H1 (cell line): ENCODE measurements around the gene IL20RB. TPM values are rescaled to one million over a fixed set of nuclear protein-coding genes. Genes with fewer than 3 reads are reported as not detected.

Experiments
- CTCF ChIA-PET: fragments of 300-600 bp; sonication (Branson Sonifier 250); formaldehyde crosslinking; loops from one replicate; lab custom pipeline; 2021; ENCODE audit not compliant: partially characterized antibody; lab: Charles Lee
- POLR2A ChIA-PET: fragments of 300-600 bp; sonication (Branson Sonifier 250); formaldehyde crosslinking; loops from one replicate; lab custom pipeline; 2021; ENCODE audit warnings: inconsistent platforms; ENCODE audit not compliant: partially characterized antibody; lab: Charles Lee
- DNase-seq, 2 experiments: peaks; one replicate each; pipeline versions ENCODE4 v3.0.0 to v3.0.0-alpha.2; 2010 to 2022; ENCODE audit warnings: low spot score in 2 of 2, low read depth in 1 of 2, mixed read lengths in 1 of 2
- FAIRE-seq: peaks from 2 replicates; lab custom pipeline; 2011; peaks lifted over from hg19 to GRCh38; lab: Jason Lieb, UNC
- H2AFZ ChIP-seq: 2 replicates; pipeline ENCODE4 v1.8.1; 2012; ENCODE audit warnings: low read length, inconsistent platforms
- H2AK5ac ChIP-seq: 2 replicates; pipeline ENCODE4 v1.6.1; 2013; ENCODE audit warnings: low read depth, low read length
- H2BK120ac ChIP-seq: replicated peaks from 2 replicates; pipeline ENCODE3; 2013; ENCODE audit warnings: low read depth, low read length, inconsistent platforms
- H2BK12ac ChIP-seq: 2 replicates; pipeline ENCODE4 v1.6.1; 2013; ENCODE audit warnings: low read depth, low read length
- H2BK15ac ChIP-seq: 2 replicates; pipeline ENCODE4 v1.6.1; 2013; ENCODE audit warnings: low read length
- H2BK20ac ChIP-seq: 2 replicates; pipeline ENCODE4 v1.6.1; 2013; ENCODE audit warnings: low read length
- H2BK5ac ChIP-seq: 2 replicates; pipeline ENCODE4 v1.6.1; 2013; ENCODE audit warnings: low read depth, low read length
- H3K14ac ChIP-seq: 2 replicates; pipeline ENCODE4 v1.6.1; 2013; ENCODE audit warnings: inconsistent platforms; ENCODE audit not compliant: insufficient read length
- H3K18ac ChIP-seq: 2 replicates; pipeline ENCODE4 v1.6.1; 2013; ENCODE audit warnings: low read length; ENCODE audit errors: extremely low read depth
- H3K23ac ChIP-seq: 2 replicates; pipeline ENCODE4 v1.6.1; 2013; ENCODE audit warnings: inconsistent platforms; ENCODE audit not compliant: insufficient read length
- H3K23me2 ChIP-seq: 2 replicates; pipeline ENCODE4 v1.6.1; 2013; ENCODE audit warnings: low read depth, low read length
- H3K27ac ChIP-seq: 2 replicates; pipeline ENCODE4 v1.6.1; 2011; ENCODE audit warnings: low read depth, low read length, inconsistent platforms
- H3K27me3 ChIP-seq, 4 experiments: replicated peaks in 1 of 4; 1 replicate in 1 of 4; 2 replicates in 3 of 4; pipeline versions ENCODE4 v1.6.1 to v1.8.1; 2011 to 2013; ENCODE audit warnings: low read length in 3 of 4, mild to moderate bottlenecking in 3 of 4, inconsistent platforms in 2 of 4, mixed read lengths in 2 of 4, moderate library complexity in 1 of 4; ENCODE audit not compliant: control insufficient read depth in 3 of 4, insufficient read depth in 3 of 4; ENCODE audit errors: extremely low read depth in 1 of 4
- H3K36me3 ChIP-seq, 4 experiments: 2 replicates each; pipeline versions ENCODE4 v1.6.1 to v1.8.1; 2011 to 2013; ENCODE audit warnings: mild to moderate bottlenecking in 4 of 4, low read length in 3 of 4, moderate library complexity in 2 of 4, control low read depth in 1 of 4, inconsistent platforms in 1 of 4; ENCODE audit not compliant: insufficient read depth in 4 of 4, control insufficient read depth in 2 of 4
- H3K4ac ChIP-seq: replicated peaks from 2 replicates; pipeline ENCODE3; 2013; ENCODE audit warnings: low read length, low read depth, mixed read lengths, inconsistent platforms; ENCODE audit not compliant: insufficient read length
- H3K4me1 ChIP-seq, 4 experiments: replicated peaks in 1 of 4; 1 replicate in 1 of 4; 2 replicates in 3 of 4; pipeline versions ENCODE4 v1.6.1 to v1.8.1; 2011 to 2013; ENCODE audit warnings: low read length in 3 of 4, inconsistent platforms in 2 of 4, mixed read lengths in 1 of 4; ENCODE audit not compliant: insufficient read depth in 4 of 4, control insufficient read depth in 3 of 4
- H3K4me2 ChIP-seq, 2 experiments: 2 replicates each; pipeline versions ENCODE4 v1.6.1 to v1.8.1; 2011 to 2013; ENCODE audit warnings: low read depth in 2 of 2, low read length in 2 of 2, control low read depth in 1 of 2, inconsistent platforms in 1 of 2, mild to moderate bottlenecking in 1 of 2; ENCODE audit not compliant: insufficient read depth in 1 of 2
- H3K4me3 ChIP-seq, 4 experiments: fragments of 200-600, 300-600 bp in 1 of 4; sonication (generic), shearing (Covaris generic), sonication (Bioruptor Twin) in 1 of 4; 2 replicates each; pipeline versions ENCODE4 v1.5.1 to v1.8.1; 2011 to 2016; ENCODE audit warnings: low read length in 4 of 4, low read depth in 3 of 4, control low read depth in 2 of 4, inconsistent platforms in 2 of 4, mild to moderate bottlenecking in 2 of 4, mixed read lengths in 1 of 4, moderate library complexity in 1 of 4; ENCODE audit not compliant: insufficient read depth in 2 of 4; ENCODE audit errors: extremely low read depth in 1 of 4
- H3K56ac ChIP-seq: replicated peaks from 2 replicates; pipeline ENCODE3; 2013; ENCODE audit warnings: low read depth, mild to moderate bottlenecking, mixed read lengths, low read length, inconsistent platforms; ENCODE audit not compliant: insufficient read length
- H3K79me1 ChIP-seq: 2 replicates; pipeline ENCODE4 v1.6.1; 2013; ENCODE audit warnings: low read depth, low read length, control low read depth
- H3K79me2 ChIP-seq, 2 experiments: 2 replicates each; pipeline versions ENCODE4 v1.6.1 to v1.8.1; 2012 to 2013; ENCODE audit warnings: low read length in 2 of 2, mild to moderate bottlenecking in 2 of 2, inconsistent platforms in 1 of 2; ENCODE audit not compliant: insufficient read depth in 2 of 2, control insufficient read depth in 1 of 2
- H3K9ac ChIP-seq, 4 experiments: replicated peaks in 1 of 4; 1 replicate in 1 of 4; 2 replicates in 3 of 4; pipeline versions ENCODE4 v1.6.1 to v1.8.1; 2011 to 2013; ENCODE audit warnings: low read depth in 3 of 4, low read length in 3 of 4, control low read depth in 2 of 4, mild to moderate bottlenecking in 2 of 4, moderate library complexity in 2 of 4, inconsistent platforms in 1 of 4; ENCODE audit errors: extremely low read depth in 1 of 4
- H3K9me3 ChIP-seq, 2 experiments: 2 replicates each; pipeline versions ENCODE4 v1.6.1 to v1.8.1; 2012 to 2013; ENCODE audit warnings: mild to moderate bottlenecking in 2 of 2, moderate library complexity in 2 of 2, control low read depth in 1 of 2, inconsistent platforms in 1 of 2, low read depth in 1 of 2, low read length in 1 of 2, mixed read lengths in 1 of 2; ENCODE audit not compliant: insufficient read depth in 2 of 2
- H4K20me1 ChIP-seq, 2 experiments: replicated peaks in 1 of 2; 2 replicates each; pipeline versions ENCODE3 to v1.8.1; 2011 to 2013; ENCODE audit warnings: inconsistent platforms in 2 of 2, low read length in 2 of 2, mild to moderate bottlenecking in 1 of 2; ENCODE audit not compliant: insufficient read depth in 2 of 2, control insufficient read depth in 1 of 2
- H4K5ac ChIP-seq: 2 replicates; pipeline ENCODE4 v1.6.1; 2013; ENCODE audit warnings: low read length, low read depth, mixed read lengths, inconsistent platforms; ENCODE audit not compliant: insufficient read length
- H4K8ac ChIP-seq: 2 replicates; pipeline ENCODE4 v1.8.0; 2013; ENCODE audit warnings: mild to moderate bottlenecking, moderate library complexity, low read length, inconsistent platforms; ENCODE audit not compliant: insufficient read depth; ENCODE audit errors: extremely low read depth
- H4K91ac ChIP-seq: replicated peaks from 2 replicates; pipeline ENCODE3; 2013; ENCODE audit warnings: low read length, mixed read lengths, inconsistent platforms; ENCODE audit not compliant: insufficient read length
- CBX5 ChIP-seq: fragments of 300-800, 300-1000 bp; sonication (generic); IDR thresholded peaks from 2 replicates; pipeline ENCODE4 v1.7.1; 2016; ENCODE audit warnings: antibody characterized with exemption, low read length, low read depth
- MAFK ChIP-seq: IDR thresholded peaks from 2 replicates; pipeline ENCODE4 v1.6.1; 2012; ENCODE audit warnings: low read depth, mild to moderate bottlenecking, improper control_type of control experiment, low read length
- TAF1 ChIP-seq: IDR thresholded peaks from 2 replicates; pipeline ENCODE4 v1.6.1; 2011; ENCODE audit warnings: mild to moderate bottlenecking, low read depth, low read length
- WGBS, 2 experiments: shearing (Covaris generic) in 1 of 2; methylation state at CpG; one replicate each; pipeline versions ENCODE4 v1.1.6 to v1.1.7; 2013 to 2015; ENCODE audit warnings: low lambda C conversion rate in 2 of 2, mixed read lengths in 2 of 2, inconsistent platforms in 1 of 2, low coverage in 1 of 2, missing lambda C conversion rate in 1 of 2; ENCODE audit not compliant: insufficient replicate concordance in 2 of 2, insufficient coverage in 1 of 2, insufficient read length in 1 of 2; ENCODE audit errors: extremely low coverage in 1 of 2, missing lambda C conversion rate in 1 of 2; 5-methylcytosine and 5-hydroxymethylcytosine counted together
- polyA plus RNA-seq, 7 experiments: library from polyadenylated mRNA; depleted of rRNA in 3 of 7; stranded (reverse) in 5 of 7; unstranded in 2 of 7; fragments of >200 nt in 5 of 7; fragments of 200-250 nt in 2 of 7; gene quantifications; 1 replicate in 5 of 7; 2 replicates in 1 of 7; 4 replicates in 1 of 7; pipeline versions ENCODE4 v1.2.1 to v1.2.3, GENCODE V29; 2011 to 2013; ENCODE audit warnings: missing spikeins in 2 of 7, mixed read lengths in 2 of 7
- total RNA-seq: library from RNA; stranded (reverse); fragmentation: NEBNext Ultra II Directional; extraction: Animal tissue kit (Norgen Biotek cat#: 25700); gene quantifications from 2 replicates; pipeline ENCODE4 v1.2.1, GENCODE V29; 2021

IL20RB gene
- total and polyA plus RNA-seq, 2 of the 8 experiments (the other 6 are each of a cell fraction or from before 2014, with no cell fraction given): 1.6 to 1.8 TPM

- H3K9ac ChIP-seq: no peak overlapping the region
- H3K23me2 ChIP-seq: peaks cover 2% of the 10 kb centered on the region; the same call in 1 of the 2 replicates
- H3K56ac ChIP-seq: no peak overlapping the region
- no peak overlapping the region for H3K4me3 ChIP-seq
- H3K4ac ChIP-seq: no peak overlapping the region
- H2BK12ac ChIP-seq: no peak overlapping the region
- H3K4me1 ChIP-seq: no peaks in the 10 kb centered on the region
- H4K5ac ChIP-seq: no peak overlapping the region
- no peaks in the 10 kb centered on the region for H3K9me3 ChIP-seq
- no peak overlapping the region for H2AFZ ChIP-seq
- DNase-seq: no peak
- TF ChIP-seq CBX5 (no peak), TAF1 (no peak), MAFK (no peak)
- no peak overlapping the region for H2BK120ac ChIP-seq
- 0 out of 2 replicates have a peak, but pooled peaks cover 4% of the 10 kb centered on the region for H3K79me1 ChIP-seq
- H3K18ac ChIP-seq: no peak overlapping the region
- WGBS, 2 experiments: 86% methylated on average over 5 of the region's 5 CpGs; no CpG with 5 or more reads in 1 of the 2 experiments
- ChIA-PET CTCF (interaction anchor here (0.6 kb wide), 1 partner anchor 205 kb away, joined by 5 read pairs; no protein-coding TSS in a partner anchor), POLR2A (no interaction called here)
- no peaks in the 10 kb centered on the region for H3K79me2 ChIP-seq
- no peak overlapping the region for H3K4me2 ChIP-seq
- no peak overlapping the region for H3K27ac ChIP-seq
- no peak for FAIRE-seq
- H2AK5ac ChIP-seq: no peak overlapping the region
- H4K8ac ChIP-seq: no peak overlapping the region
- no peaks in the 10 kb centered on the region for H3K36me3 ChIP-seq
- H2BK15ac ChIP-seq: no peak overlapping the region
- no peak overlapping the region for H4K91ac ChIP-seq
- no peaks in the 10 kb centered on the region for H4K20me1 ChIP-seq
- H3K27me3 ChIP-seq: no peaks in the 10 kb centered on the region
- H3K14ac ChIP-seq: no peak overlapping the region
- H2BK5ac ChIP-seq: no peak overlapping the region
- H2BK20ac ChIP-seq: no peak overlapping the region
- H3K23ac ChIP-seq: no peak overlapping the region
Measured at GRCh38 chr3:136982033-136982432, 24.2 kb downstream of the IL20RB start.
